Fibroblast of lung (primary cell): ENCODE measurements around the gene CDH10. TPM values are rescaled to one million over a fixed set of nuclear protein-coding genes. Genes with fewer than 3 reads are reported as not detected.

Source experiments
- DNase-seq, 2 donors: peaks; one replicate each; pipeline versions ENCODE4 v3.0.0 to v3.0.0-alpha.2; 2010; ENCODE audit warnings: low read depth in 2 of 2
- H2AFZ ChIP-seq: 2 replicates; pipeline ENCODE4 v1.5.1; 2012; ENCODE audit warnings: low read length, control low read depth, inconsistent platforms
- H3K27ac ChIP-seq: 2 replicates; pipeline ENCODE4 v1.5.1; 2011; ENCODE audit warnings: low read length, control low read depth; ENCODE audit not compliant: insufficient read depth
- H3K27me3 ChIP-seq: 2 replicates; pipeline ENCODE4 v1.5.1; 2011; ENCODE audit warnings: mild to moderate bottlenecking, low read length; ENCODE audit not compliant: control insufficient read depth, insufficient read depth
- H3K36me3 ChIP-seq: 2 replicates; pipeline ENCODE4 v1.5.1; 2011; ENCODE audit warnings: low read length; ENCODE audit not compliant: control insufficient read depth, insufficient read depth
- H3K4me1 ChIP-seq: 2 replicates; pipeline ENCODE4 v1.5.1; 2011; ENCODE audit warnings: low read length; ENCODE audit not compliant: control insufficient read depth, insufficient read depth; ENCODE audit errors: extremely low read depth
- H3K4me2 ChIP-seq: 2 replicates; pipeline ENCODE4 v1.5.1; 2011; ENCODE audit warnings: low read length, control low read depth; ENCODE audit not compliant: insufficient read depth; ENCODE audit errors: extremely low read depth
- H3K4me3 ChIP-seq, 4 experiments: fragments of 200-600 bp in 1 of 4; sonication (generic) in 1 of 4; replicated peaks in 1 of 4; 2 replicates each; pipeline ENCODE4 v1.5.1; 2011 to 2016; ENCODE audit warnings: low read length in 4 of 4, low read depth in 3 of 4, mild to moderate bottlenecking in 3 of 4, control low read depth in 2 of 4, inconsistent platforms in 1 of 4, mixed read lengths in 1 of 4; ENCODE audit not compliant: insufficient read depth in 1 of 4; ENCODE audit errors: control extremely low read depth in 1 of 4
- H3K79me2 ChIP-seq: 2 replicates; pipeline ENCODE4 v1.5.1; 2012; ENCODE audit warnings: mild to moderate bottlenecking, low read length, inconsistent platforms; ENCODE audit not compliant: control insufficient read depth, insufficient read depth
- H3K9ac ChIP-seq: 2 replicates; pipeline ENCODE4 v1.5.1; 2011; ENCODE audit warnings: mild to moderate bottlenecking, low read length, control low read depth; ENCODE audit not compliant: insufficient read depth
- H3K9me3 ChIP-seq: 2 replicates; pipeline ENCODE4 v1.5.1; 2012; ENCODE audit warnings: low read depth, low read length; ENCODE audit not compliant: control insufficient read depth, insufficient read depth
- H4K20me1 ChIP-seq: 2 replicates; pipeline ENCODE4 v1.5.1; 2011; ENCODE audit warnings: low read length; ENCODE audit not compliant: control insufficient read depth, insufficient read depth; ENCODE audit errors: extremely low read depth
- EZH2 ChIP-seq: IDR thresholded peaks from 2 replicates; pipeline ENCODE4 v1.5.1; 2012; ENCODE audit warnings: low read length, control low read depth, mild to moderate bottlenecking; ENCODE audit errors: missing control alignments
- polyA plus RNA-seq, 2 donors: library from polyadenylated mRNA; depleted of rRNA in 1 of 2; stranded (reverse) in 1 of 2; unstranded in 1 of 2; fragments of >200 nt; gene quantifications; 2 replicates each; pipeline ENCODE4 v1.2.1, GENCODE V29; 2011 to 2012; ENCODE audit warnings: missing spikeins in 1 of 2
- total RNA-seq: library from RNA; depleted of rRNA; stranded (reverse); fragments of >200 nt; gene quantifications from 2 replicates; pipeline ENCODE4 v1.2.1, GENCODE V29; 2014
- TF ChIP-seq, protein P1 (sequence below), 2 donors: IDR thresholded peaks in 1 of 2; conservative IDR thresholded peaks in 1 of 2; 1 replicate in 1 of 2; 2 replicates in 1 of 2; pipeline ENCODE4 v1.5.1; 2011 to 2012; ENCODE audit warnings: low read length in 2 of 2, control low read depth in 1 of 2, inconsistent platforms in 1 of 2, low read depth in 1 of 2, mild to moderate bottlenecking in 1 of 2

The CDH10 gene
- total and polyA plus RNA-seq, 2 donors (not counting 1 experiment from before 2014, with no cell fraction given): 0.09 to 0.17 TPM

DNA sequence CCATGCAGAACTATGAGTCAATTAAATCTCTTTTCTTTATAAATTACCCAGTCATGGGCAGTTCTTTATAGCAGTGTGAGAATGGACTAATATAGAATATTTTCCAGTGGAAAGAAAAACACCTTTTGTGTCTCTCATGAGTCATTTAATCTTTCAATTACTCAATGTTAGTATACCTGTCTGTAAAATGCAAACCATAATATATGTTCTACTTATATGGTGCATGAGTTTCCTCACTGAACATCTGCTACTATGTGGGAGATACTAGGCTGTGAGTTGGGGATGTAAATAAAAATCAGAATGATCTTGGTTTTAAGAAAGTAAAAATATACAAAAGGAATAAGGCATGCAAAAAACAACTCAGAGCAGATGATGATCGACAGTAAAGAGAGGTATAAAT is 15.0 kb downstream of the CDH10 start:
- Histone ChIP-seq H2AFZ (no peak overlapping the region), H3K36me3 (no peaks in the 10 kb centered on the region), H3K9ac (no peak overlapping the region), H3K4me3 (no peak overlapping the region), H3K79me2 (no peaks in the 10 kb centered on the region), H3K27ac (no peak overlapping the region), H3K9me3 (no peaks in the 10 kb centered on the region), H3K27me3 (no peaks in the 10 kb centered on the region), H3K4me2 (no peak overlapping the region), H4K20me1 (no peaks in the 10 kb centered on the region), H3K4me1 (no peaks in the 10 kb centered on the region)
- no peak for TF ChIP-seq EZH2
- TF ChIP-seq, protein P1, sequence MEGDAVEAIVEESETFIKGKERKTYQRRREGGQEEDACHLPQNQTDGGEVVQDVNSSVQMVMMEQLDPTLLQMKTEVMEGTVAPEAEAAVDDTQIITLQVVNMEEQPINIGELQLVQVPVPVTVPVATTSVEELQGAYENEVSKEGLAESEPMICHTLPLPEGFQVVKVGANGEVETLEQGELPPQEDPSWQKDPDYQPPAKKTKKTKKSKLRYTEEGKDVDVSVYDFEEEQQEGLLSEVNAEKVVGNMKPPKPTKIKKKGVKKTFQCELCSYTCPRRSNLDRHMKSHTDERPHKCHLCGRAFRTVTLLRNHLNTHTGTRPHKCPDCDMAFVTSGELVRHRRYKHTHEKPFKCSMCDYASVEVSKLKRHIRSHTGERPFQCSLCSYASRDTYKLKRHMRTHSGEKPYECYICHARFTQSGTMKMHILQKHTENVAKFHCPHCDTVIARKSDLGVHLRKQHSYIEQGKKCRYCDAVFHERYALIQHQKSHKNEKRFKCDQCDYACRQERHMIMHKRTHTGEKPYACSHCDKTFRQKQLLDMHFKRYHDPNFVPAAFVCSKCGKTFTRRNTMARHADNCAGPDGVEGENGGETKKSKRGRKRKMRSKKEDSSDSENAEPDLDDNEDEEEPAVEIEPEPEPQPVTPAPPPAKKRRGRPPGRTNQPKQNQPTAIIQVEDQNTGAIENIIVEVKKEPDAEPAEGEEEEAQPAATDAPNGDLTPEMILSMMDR (conservative IDR thresholded peaks at IDR 0.05 in 1 of 2, IDR thresholded peaks at IDR 0.05 in 1 of 2; ENCODE audit: low read depth in 1 of 2, low read length in 2 of 2): no peak
- DNase-seq: no peak

GRCh38 chr5:24624872-24625271 is 19.9 kb downstream of the CDH10 start:
- Histone ChIP-seq H3K9ac (no peak overlapping the region), H3K4me3 (no peak overlapping the region), H3K36me3 (no peaks in the 10 kb centered on the region), H3K4me2 (no peak overlapping the region), H4K20me1 (no peaks in the 10 kb centered on the region), H3K27me3 (no peaks in the 10 kb centered on the region), H3K9me3 (no peaks in the 10 kb centered on the region), H2AFZ (no peak overlapping the region), H3K4me1 (no peaks in the 10 kb centered on the region), H3K79me2 (no peaks in the 10 kb centered on the region), H3K27ac (no peak overlapping the region)
- DNase-seq: no peak
- no peak for TF ChIP-seq EZH2
- TF ChIP-seq, protein P1 (conservative IDR thresholded peaks at IDR 0.05 in 1 of 2, IDR thresholded peaks at IDR 0.05 in 1 of 2; ENCODE audit: low read depth in 1 of 2, low read length in 2 of 2): no peak

GRCh38 chr5:24623624-24624023 is 21.2 kb downstream of the CDH10 start:
- Histone ChIP-seq H3K36me3 (no peaks in the 10 kb centered on the region), H3K79me2 (no peaks in the 10 kb centered on the region), H4K20me1 (no peaks in the 10 kb centered on the region), H3K4me2 (no peak overlapping the region), H3K9me3 (no peaks in the 10 kb centered on the region), H3K27me3 (no peaks in the 10 kb centered on the region), H2AFZ (no peak overlapping the region), H3K4me3 (no peak overlapping the region), H3K27ac (no peak overlapping the region), H3K4me1 (no peaks in the 10 kb centered on the region), H3K9ac (no peak overlapping the region)
- no peak for DNase-seq
- TF ChIP-seq, protein P1 (conservative IDR thresholded peaks at IDR 0.05 in 1 of 2, IDR thresholded peaks at IDR 0.05 in 1 of 2; ENCODE audit: low read depth in 1 of 2, low read length in 2 of 2): no peak
- no peak for TF ChIP-seq EZH2
